SK-N-SH (cell line): ENCODE results near the gene SSBP2.

Experiments
- EP300 ChIP-seq, 2 experiments: IDR thresholded peaks; 2 replicates each; pipeline versions ENCODE4 v1.4.0 to v1.6.1; 2012; ENCODE audit warnings: borderline replicate concordance in 1 of 2, low read depth in 1 of 2, low read length in 1 of 2
- GABPA ChIP-seq: IDR thresholded peaks from 2 replicates; pipeline ENCODE4 v1.4.0; 2012; ENCODE audit warnings: low read depth, mild to moderate bottlenecking
- JUND ChIP-seq: IDR thresholded peaks from 2 replicates; pipeline ENCODE4 v1.4.0; 2012
- RFX5 ChIP-seq: IDR thresholded peaks from 2 replicates; pipeline ENCODE4 v1.6.1; 2012; ENCODE audit warnings: mild to moderate bottlenecking, improper control_type of control experiment, low read length
- SMC3 ChIP-seq: IDR thresholded peaks from 2 replicates; pipeline ENCODE4 v1.6.1; 2012; ENCODE audit warnings: low read depth, low read length, improper control_type of control experiment
- YY1 ChIP-seq: IDR thresholded peaks from 2 replicates; pipeline ENCODE4 v1.4.0; 2012; ENCODE audit warnings: low read depth, mild to moderate bottlenecking
- TF ChIP-seq, protein P1 (sequence below): fragments of 200-600 bp; sonication (generic); IDR thresholded peaks from 2 replicates; pipeline ENCODE4 v1.6.1; 2017; ENCODE audit warnings: antibody characterized with exemption, mild to moderate bottlenecking, moderate library complexity
- TF ChIP-seq, protein P2 (sequence below): IDR thresholded peaks from 2 replicates; pipeline ENCODE4; 2012
- TF ChIP-seq, protein P3 (sequence below): IDR thresholded peaks from 2 replicates; pipeline ENCODE4 v1.4.0; 2012; ENCODE audit warnings: low read depth

DNA sequence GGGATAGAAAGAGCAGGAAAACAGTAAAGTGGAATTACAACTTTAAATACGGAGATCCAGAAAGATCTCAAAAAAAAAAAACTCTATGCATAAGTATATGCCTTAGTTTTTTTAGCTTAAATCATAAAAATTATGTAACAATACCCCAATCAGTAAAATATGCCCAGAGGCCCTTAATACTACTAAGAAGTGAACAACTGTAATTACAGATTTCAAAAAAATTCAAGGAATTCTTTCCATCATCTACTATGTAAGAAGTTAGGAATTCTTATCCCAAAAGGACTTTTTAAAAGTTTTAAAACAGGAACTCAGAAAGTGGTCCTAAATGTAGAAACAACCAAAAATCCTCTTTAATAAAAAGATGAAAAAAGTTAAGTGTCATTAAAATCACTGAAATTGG, 111.3 kb downstream of the SSBP2 start:
- TF ChIP-seq, protein P1, sequence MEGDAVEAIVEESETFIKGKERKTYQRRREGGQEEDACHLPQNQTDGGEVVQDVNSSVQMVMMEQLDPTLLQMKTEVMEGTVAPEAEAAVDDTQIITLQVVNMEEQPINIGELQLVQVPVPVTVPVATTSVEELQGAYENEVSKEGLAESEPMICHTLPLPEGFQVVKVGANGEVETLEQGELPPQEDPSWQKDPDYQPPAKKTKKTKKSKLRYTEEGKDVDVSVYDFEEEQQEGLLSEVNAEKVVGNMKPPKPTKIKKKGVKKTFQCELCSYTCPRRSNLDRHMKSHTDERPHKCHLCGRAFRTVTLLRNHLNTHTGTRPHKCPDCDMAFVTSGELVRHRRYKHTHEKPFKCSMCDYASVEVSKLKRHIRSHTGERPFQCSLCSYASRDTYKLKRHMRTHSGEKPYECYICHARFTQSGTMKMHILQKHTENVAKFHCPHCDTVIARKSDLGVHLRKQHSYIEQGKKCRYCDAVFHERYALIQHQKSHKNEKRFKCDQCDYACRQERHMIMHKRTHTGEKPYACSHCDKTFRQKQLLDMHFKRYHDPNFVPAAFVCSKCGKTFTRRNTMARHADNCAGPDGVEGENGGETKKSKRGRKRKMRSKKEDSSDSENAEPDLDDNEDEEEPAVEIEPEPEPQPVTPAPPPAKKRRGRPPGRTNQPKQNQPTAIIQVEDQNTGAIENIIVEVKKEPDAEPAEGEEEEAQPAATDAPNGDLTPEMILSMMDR: no peak
- TF ChIP-seq JUND (no peak), YY1 (no peak), RFX5 (no peak), SMC3 (no peak), EP300 (IDR thresholded peaks at IDR 0.05; ENCODE audit: borderline replicate concordance in 1 of 2, low read depth in 1 of 2, low read length in 1 of 2) (no peak), GABPA (no peak)
- TF ChIP-seq, protein P2, sequence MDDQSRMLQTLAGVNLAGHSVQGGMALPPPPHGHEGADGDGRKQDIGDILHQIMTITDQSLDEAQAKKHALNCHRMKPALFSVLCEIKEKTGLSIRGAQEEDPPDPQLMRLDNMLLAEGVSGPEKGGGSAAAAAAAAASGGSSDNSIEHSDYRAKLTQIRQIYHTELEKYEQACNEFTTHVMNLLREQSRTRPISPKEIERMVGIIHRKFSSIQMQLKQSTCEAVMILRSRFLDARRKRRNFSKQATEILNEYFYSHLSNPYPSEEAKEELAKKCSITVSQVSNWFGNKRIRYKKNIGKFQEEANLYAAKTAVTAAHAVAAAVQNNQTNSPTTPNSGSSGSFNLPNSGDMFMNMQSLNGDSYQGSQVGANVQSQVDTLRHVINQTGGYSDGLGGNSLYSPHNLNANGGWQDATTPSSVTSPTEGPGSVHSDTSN: no peak
- TF ChIP-seq, protein P3, sequence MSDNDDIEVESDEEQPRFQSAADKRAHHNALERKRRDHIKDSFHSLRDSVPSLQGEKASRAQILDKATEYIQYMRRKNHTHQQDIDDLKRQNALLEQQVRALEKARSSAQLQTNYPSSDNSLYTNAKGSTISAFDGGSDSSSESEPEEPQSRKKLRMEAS: no peak
